BJ (cell line): ENCODE data around the gene LUC7L. TPM values are rescaled to one million over a fixed set of nuclear protein-coding genes. Genes with fewer than 3 reads are reported as not detected.
"Not testable (repeated sequence)": the region's sequence is repeated elsewhere in the genome, so short reads cannot be mapped to it uniquely, and the experiment has no call there.

Experiments used
- CTCF ChIA-PET: fragments of 350-600 bp; formaldehyde crosslinking; extraction: SDS; loops from one replicate; lab custom pipeline; 2021; ENCODE audit warnings: antibody characterized with exemption, inconsistent platforms; lab: Yijun Ruan, JAX
- POLR2A ChIA-PET: fragments of 300-600 bp; sonication (Branson Sonifier 250); formaldehyde crosslinking; extraction: SDS; loops from one replicate; lab custom pipeline; 2021; ENCODE audit warnings: antibody characterized with exemption; lab: Charles Lee
- DNase-seq: peaks from one replicate; pipeline ENCODE4 v3.0.0-alpha.2; 2011; ENCODE audit warnings: low read depth
- H3K27me3 ChIP-seq: 2 replicates; pipeline ENCODE4 v1.6.0; 2011; ENCODE audit warnings: low read length; ENCODE audit not compliant: control insufficient read depth, insufficient read depth
- H3K36me3 ChIP-seq: 2 replicates; pipeline ENCODE4 v1.5.1; 2011; ENCODE audit warnings: low read length; ENCODE audit not compliant: control insufficient read depth, insufficient read depth
- H3K4me3 ChIP-seq: 2 replicates; pipeline ENCODE4 v1.5.1; 2011; ENCODE audit warnings: low read depth, mild to moderate bottlenecking, control low read depth, low read length
- CTCF ChIP-seq: IDR thresholded peaks from 2 replicates; pipeline ENCODE4 v1.5.1; 2011; ENCODE audit warnings: low read depth, mild to moderate bottlenecking, control low read depth, inconsistent platforms, low read length, moderate library complexity; ENCODE audit not compliant: insufficient read depth
- polyA plus RNA-seq: library from polyadenylated mRNA; depleted of rRNA; stranded (reverse); fragments of >200 nt; gene quantifications from 2 replicates; pipeline ENCODE4 v1.2.3, GENCODE V29; 2011

LUC7L gene
- polyA plus RNA-seq, 1 experiment = 23.3 TPM

GRCh38 chr16:177394-177822 is 51.8 kb downstream of the LUC7L start:
- no peak for DNase-seq
- no peaks in the 10 kb centered on the region for H3K36me3 ChIP-seq
- CTCF ChIA-PET = interaction anchor here (1.0 to 1.7 kb wide), 3 partner anchors 60 to 185 kb away, joined by 3 to 6 read pairs (median 3); no protein-coding TSS in a partner anchor
- H3K27me3 ChIP-seq = peaks cover 18% of the 10 kb centered on the region
- H3K4me3 ChIP-seq = no peak overlapping the region
- POLR2A ChIA-PET = no interaction called here
- TF ChIP-seq CTCF = no peak

- H3K27me3 ChIP-seq = peaks cover 19% of the 10 kb centered on the region
- H3K36me3 ChIP-seq, H3K4me3 ChIP-seq, POLR2A ChIA-PET, DNase-seq: not testable (repeated sequence)
- CTCF ChIA-PET = interaction anchor here (1.0 to 1.7 kb wide), 3 partner anchors 59 to 185 kb away, joined by 3 to 6 read pairs (median 3); no protein-coding TSS in a partner anchor
Observed at GRCh38 chr16:176477-177382, 52.5 kb downstream of the LUC7L start, which contains the start of gene HBA1. Gene HBA1, plus strand, starts transcription at chr16:176680. Its CDS starts 37 bp downstream, at chr16:176717.

- H3K27me3 ChIP-seq = peaks cover 20% of the 10 kb centered on the region
- CTCF ChIA-PET, H3K36me3 ChIP-seq, POLR2A ChIA-PET, DNase-seq, H3K4me3 ChIP-seq: not testable (repeated sequence)
Observed at GRCh38 chr16:176006-176405, 53.2 kb downstream of the LUC7L start.

GRCh38 chr16:175011-175949 is 54.0 kb downstream of the LUC7L start:
- Histone ChIP-seq H3K36me3 (no peaks in the 10 kb centered on the region), H3K4me3 (no peak overlapping the region), H3K27me3 (peaks cover 22% of the 10 kb centered on the region)
- no peak for DNase-seq
- no peak for TF ChIP-seq CTCF
- CTCF ChIA-PET = interaction anchor here (1.3 kb wide), 1 partner anchor 68 kb away, joined by 3 read pairs; no protein-coding TSS in a partner anchor
- POLR2A ChIA-PET = no interaction called here

GRCh38 chr16:173928-174769 is 55.1 kb downstream of the LUC7L start:
- peaks cover 22% of the 10 kb centered on the region for H3K27me3 ChIP-seq
- H3K4me3 ChIP-seq, DNase-seq, H3K36me3 ChIP-seq, POLR2A ChIA-PET: not testable (repeated sequence)
- CTCF ChIA-PET = interaction anchor here (1.3 kb wide), 1 partner anchor 67 kb away, joined by 3 read pairs; no protein-coding TSS in a partner anchor

GRCh38 chr16:173211-173854 is 55.9 kb downstream of the LUC7L start:
- peaks cover 28% of the 10 kb centered on the region for H3K27me3 ChIP-seq
- DNase-seq, H3K4me3 ChIP-seq, POLR2A ChIA-PET, CTCF ChIA-PET, H3K36me3 ChIP-seq: not testable (repeated sequence)

- peaks cover 25% of the 10 kb centered on the region for H3K27me3 ChIP-seq
- CTCF ChIA-PET = interaction anchor here (1.0 kb wide), 1 partner anchor 9 kb away, joined by 3 read pairs; no protein-coding TSS in a partner anchor
- POLR2A ChIA-PET, H3K4me3 ChIP-seq, H3K36me3 ChIP-seq, DNase-seq: not testable (repeated sequence)
Observed at GRCh38 chr16:172374-172941, 56.8 kb downstream of the LUC7L start, which contains the start of gene HBA2. Gene HBA2, plus strand, starts transcription at chr16:172876. Its CDS starts 37 bp downstream, at chr16:172913.
